NCI-H510A treated with DMSO at 0.1 percent for 48 hours (cell line): Measurements from ENCODE around the gene KLHDC4.
"Not testable (repeated sequence)": the region's sequence is repeated elsewhere in the genome, so short reads cannot be mapped to it uniquely, and the experiment has no call there.

ENCODE experiments used
- DNase-seq: peaks from one replicate; lab custom pipeline; 2025; lab: John Stamatoyannopoulos, UW

KLHDC4 gene

GRCh38 chr16:87684106-87684677 is 81.6 kb downstream of the KLHDC4 start:
- DNase-seq: no peak

DNA sequence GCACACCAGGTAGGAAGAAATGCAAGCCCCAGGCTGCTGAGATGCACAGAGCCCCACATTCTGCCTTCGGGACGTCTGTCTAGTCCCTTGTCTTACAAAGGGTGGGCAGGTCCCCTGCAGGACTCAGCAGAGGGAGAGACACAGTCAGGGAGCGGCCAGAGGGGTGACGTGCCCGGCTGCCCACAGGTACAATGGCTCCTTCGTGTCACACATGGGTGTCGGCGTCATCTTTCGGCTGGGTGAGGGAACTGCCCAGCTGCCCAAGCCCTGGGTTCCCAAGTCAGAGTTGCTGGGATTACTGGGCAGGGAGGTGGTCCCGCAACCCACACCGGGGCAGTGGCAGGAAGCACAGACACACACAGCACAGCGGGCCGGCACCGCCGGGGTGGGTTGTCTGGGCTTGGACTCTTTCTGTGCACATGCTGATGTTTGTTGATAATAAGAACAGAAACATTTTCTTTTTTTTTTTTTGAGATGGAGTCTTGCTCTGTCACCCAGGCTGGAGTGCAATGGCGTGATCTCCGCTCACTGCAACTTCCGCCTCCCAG is 82.9 kb downstream of the KLHDC4 start:
- no peak for DNase-seq

- no peak for DNase-seq
These were observed 83.7 kb downstream of the KLHDC4 start for GRCh38 chr16:87681981-87682570.

GRCh38 chr16:87681051-87681602 is 84.7 kb downstream of the KLHDC4 start:
- not testable (repeated sequence) for DNase-seq

GRCh38 chr16:87680272-87680644 is 85.5 kb downstream of the KLHDC4 start:
- no peak for DNase-seq

DNA sequence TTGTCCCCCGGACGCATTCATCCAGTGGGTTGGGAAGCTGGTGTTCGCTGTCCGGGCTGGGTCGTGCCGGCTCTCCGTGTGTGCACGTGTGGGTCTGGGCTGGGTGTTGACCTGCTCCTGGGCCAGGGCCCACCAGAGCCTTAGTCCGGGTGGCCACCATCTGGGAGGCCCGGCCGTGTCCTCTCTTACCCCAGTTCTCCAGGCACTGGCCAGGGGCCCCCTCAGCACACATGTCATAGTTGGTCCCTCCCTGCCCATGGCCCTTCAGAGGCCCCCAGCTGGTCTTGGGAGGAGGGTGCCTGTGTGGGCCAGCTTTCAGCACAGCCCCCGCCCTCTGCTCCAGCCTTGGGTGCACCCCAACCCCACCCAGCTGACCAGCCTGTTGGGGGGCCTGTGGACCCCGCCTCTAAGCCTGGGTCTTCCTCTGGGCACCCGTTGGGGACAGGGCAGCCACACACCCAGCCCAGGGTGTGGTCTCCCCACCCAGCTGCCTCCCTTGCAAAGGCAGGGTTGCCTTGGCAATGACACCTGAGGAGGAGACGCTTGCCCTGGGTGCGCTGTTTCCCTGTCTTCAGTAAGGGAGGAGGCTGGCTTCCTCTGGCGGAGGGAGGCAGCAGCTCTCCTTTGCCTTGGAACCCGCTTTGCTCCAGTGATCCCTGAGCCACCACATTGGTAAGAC is 86.1 kb downstream of the KLHDC4 start:
- no peak for DNase-seq

GRCh38 chr16:87678618-87679017 is 87.2 kb downstream of the KLHDC4 start:
- no peak for DNase-seq

- no peak for DNase-seq
These were observed 88.0 kb downstream of the KLHDC4 start for GRCh38 chr16:87677830-87678229.

GRCh38 chr16:87675111-87675719 is 90.6 kb downstream of the KLHDC4 start:
- DNase-seq: no peak

- no peak for DNase-seq
These were observed 91.4 kb downstream of the KLHDC4 start for GRCh38 chr16:87674419-87674818.

DNA sequence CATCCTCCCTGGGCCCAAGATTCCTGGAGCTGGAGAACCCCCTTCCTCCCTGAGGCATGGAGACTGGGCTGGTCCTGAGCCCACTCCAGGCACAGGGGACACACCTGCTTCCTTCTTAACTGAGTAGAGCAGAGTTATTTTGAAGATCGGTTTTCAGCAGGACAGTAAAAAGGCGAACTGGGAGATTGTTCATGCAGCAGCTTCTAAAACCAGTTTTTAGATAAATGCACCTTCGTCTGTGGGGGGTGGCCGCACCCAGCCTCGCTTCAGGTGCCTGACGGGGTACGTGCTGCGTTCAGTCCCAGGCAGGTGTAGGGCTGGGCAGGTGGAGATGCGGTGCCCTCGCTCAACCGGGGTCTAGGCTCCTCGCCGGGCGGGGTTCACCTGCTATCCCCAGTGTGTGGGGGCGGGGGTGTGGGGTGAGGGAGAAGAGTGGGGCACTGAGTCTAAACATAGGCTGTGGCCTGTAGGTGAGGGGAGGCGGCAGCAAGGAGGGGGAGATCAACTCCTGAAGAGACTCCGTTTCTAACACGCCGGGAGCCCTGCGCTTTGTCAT is 94.0 kb downstream of the KLHDC4 start:
- DNase-seq: no peak

DNA sequence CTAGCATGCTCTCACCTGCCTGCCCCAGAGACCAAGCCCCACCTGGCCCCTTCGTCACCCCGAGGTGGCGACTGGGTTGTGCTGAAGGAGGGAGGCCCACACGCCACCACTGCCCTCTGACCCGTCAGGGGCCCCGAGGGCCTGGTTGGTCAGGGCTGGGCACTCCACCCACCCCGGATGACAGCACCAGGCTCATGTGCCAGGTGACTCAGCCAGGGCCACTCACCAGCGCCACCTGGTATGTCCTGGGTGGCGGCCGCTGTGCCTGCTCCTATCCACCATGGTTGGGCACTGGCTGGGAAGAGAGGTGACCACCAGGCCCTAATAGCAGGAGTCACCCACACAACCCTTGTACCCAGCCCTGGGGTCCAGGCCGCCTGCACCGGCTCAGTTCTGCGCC is 94.6 kb downstream of the KLHDC4 start:
- no peak for DNase-seq

GRCh38 chr16:87669672-87670071 is 96.1 kb downstream of the KLHDC4 start:
- DNase-seq: no peak

DNA sequence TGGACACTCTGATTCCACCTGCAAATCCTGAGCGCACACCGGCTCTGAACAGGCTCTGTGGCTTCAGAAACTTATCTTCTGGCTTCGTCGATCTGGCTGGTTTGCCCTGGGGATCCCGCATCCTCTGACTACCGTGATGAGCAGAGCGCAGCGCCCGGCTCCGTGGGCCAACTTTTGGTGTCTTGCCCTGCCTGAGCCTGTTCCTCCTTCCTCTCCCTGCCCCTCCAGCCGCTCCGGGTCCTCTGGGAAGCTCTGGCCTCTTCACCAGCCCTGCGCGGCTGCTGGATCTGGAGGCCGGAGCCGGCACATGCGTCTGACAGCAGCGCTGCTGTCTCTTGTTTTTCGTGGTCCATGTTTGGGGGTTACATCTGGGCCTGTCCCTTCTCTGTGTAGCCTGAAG is 97.8 kb downstream of the KLHDC4 start:
- no peak for DNase-seq

GRCh38 chr16:87667443-87667842 is 98.3 kb downstream of the KLHDC4 start:
- no peak for DNase-seq

GRCh38 chr16:87666919-87667318 is 98.9 kb downstream of the KLHDC4 start:
- no peak for DNase-seq

DNA sequence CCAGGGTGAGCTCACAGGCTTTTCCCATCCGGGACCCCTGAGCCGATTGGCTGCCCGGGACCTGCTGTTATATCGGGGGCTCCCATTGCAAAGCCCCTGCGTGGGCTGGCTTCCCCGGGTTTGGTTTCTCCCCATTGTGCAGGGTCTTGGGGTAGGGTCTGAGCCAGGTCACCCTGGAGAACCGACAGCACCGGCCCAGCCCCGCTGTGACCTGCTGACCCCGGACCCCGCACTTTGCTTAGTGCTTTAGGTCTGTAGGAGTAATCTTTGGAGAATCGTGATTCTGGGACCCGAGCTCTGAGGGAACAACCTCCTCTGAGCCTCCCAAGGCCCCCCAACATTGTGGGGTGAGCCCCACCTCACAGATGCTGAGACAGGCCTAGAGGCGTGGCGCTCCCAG is 100.6 kb downstream of the KLHDC4 start:
- DNase-seq: no peak

DNA sequence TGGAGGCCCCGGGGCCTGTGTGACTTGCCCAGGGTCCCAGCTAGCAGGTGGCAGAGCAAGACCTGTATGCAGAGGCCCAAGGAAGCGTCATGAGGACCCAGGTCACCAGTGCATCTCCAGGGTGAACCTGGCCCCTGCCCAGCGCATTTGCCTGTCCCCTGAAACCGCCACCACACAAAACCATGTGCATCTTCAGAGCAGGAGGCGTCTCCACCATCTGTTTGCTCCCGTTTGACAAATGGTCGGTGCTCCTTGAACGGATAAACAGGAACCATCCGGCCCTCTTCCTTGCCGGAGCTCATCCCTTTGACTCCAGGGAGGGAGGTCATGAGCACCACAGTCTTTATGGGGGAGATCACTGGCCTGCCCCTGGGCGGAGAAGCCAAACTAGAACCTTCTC is 101.0 kb downstream of the KLHDC4 start:
- no peak for DNase-seq

DNA sequence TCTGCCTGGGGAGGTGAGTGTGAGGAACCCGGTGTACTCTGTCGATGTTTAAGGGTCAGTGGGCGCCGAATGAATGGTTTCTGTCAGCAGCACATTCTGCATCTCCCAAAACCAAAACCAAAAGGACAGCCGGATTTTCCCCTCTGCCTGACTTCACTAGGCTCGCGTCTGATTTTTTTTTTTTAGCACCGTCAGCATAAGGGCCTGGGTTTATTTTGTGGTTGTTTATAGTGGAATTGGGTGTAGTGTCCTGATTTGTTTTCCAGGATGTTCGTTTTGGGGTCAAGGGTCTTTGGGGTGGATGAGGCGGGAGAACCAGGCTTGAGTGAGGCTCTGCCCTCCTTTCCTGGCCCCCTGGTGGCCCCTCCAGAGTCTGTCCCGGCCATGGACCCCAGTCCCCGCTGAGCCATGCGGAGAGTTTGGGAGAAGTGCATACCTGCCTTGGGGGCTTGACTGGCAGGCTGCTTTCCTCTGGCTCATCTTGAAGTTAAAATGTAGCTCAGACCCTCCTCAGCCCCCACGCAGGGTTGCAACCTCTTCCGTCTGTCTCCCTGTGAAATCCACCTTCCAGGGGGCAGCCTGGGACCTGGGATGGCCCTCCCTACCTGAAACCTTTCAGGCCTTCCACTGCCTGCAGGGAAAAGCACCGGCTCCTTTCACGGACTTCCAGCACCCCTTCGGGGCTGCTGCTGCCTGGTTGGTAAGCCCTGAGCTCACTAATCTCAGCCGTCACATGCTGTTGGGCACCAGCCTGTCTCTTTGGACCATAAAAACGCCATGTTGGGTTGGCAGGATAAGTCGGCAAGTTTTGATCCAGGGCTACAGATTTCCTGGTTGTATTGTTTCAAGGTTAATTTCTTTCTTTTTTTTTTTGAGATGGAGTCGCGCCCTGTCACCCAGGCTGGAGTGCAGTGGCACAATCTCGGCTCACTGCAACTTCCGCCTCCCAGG is 103.3 kb downstream of the KLHDC4 start:
- no peak for DNase-seq

DNA sequence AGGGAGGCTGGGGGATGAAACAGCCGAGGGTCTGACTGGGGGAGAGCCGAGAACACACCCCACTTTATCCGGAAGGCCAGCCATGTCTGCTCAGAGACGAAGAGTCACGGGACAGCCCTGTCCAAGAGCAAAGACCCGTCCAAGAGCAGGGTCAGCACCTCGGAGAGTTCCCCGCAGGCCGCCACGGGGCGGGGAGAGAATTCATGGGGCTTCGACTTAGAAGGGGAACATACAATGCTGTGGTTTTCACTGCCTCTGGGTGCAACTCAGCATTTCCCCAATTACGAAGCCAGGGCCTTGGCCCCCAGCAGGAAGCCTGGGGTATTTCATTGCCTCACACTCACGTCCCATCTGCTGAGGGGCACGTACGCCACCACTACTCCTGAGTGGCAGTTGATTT is 104.2 kb downstream of the KLHDC4 start:
- no peak for DNase-seq

DNA sequence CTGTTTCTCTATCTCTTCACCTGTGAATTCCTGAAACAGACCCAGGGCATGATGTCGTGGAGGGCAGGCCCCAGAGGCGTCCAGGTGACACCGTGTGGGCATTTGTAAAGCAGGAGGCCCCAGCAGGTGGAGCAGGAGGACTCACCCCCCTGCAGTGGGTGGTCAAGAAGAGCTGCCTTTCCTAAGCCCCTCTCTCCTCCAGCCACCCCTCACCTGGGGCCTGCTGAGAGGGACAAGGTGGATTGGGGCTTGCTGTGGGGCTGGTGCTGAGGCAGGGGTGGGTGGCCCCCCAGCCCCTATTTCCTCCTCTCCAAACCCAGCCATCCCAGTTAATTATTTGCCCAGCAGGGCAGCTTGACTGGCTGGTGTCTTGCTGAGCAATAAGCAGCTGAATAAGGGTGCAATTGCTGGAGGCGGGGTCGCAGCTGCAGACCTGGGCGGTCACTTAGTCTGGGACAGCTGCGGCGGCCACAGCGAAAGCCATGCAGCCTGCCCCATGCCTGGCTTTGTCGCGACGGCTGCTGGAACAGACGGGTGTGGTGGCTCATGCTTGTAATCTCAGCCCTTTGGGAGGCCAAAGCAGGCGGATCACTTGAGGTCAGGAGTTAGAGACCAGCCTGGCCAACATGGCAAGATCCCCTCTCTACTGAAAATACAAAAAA is 107.1 kb downstream of the KLHDC4 start:
- no peak for DNase-seq
